Vagina (tissue), 2 donors: Measurements from ENCODE around the gene SMIM29.

Source experiments
- CTCF ChIP-seq, 3 experiments: fragments of 450-650 bp in 2 of 3; fragments of 200-600 bp in 1 of 3; sonication (generic) in 1 of 3; IDR thresholded peaks; one replicate each; pipeline ENCODE4 v1.5.1; 2017 to 2019; ENCODE audit warnings: antibody characterized with exemption in 3 of 3, mild to moderate bottlenecking in 2 of 3, moderate library complexity in 2 of 3
- POLR2AphosphoS5 ChIP-seq, 2 donors: sonication (generic); formaldehyde crosslinking; IDR thresholded peaks; one replicate each; pipeline ENCODE4 v1.9.0; 2017; ENCODE audit warnings: antibody characterized with exemption in 2 of 2, mild to moderate bottlenecking in 2 of 2, low read depth in 1 of 2; ENCODE audit not compliant: insufficient read depth in 1 of 2

DNA sequence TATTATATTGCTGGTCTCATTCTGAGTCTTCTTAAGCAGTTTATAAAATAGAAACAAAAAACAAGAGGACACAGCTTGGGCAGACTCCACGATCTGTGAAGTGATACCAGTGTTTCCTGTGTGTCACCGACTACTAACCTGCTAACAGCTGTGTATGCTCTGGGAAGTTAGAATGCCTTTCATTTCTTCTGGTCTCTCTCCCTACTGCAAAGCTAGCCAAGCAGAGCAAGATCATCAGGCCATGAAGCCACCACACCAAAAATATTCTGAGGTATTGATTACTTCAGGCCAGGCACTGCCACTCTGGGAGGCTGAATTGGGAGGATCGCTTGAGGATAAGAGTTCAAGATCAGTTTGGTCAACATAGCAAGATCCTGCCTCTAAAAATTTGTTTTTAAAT lies 46.9 kb upstream of the SMIM29 start:
- TF ChIP-seq CTCF (IDR thresholded peaks at IDR 0.05) (no peak), POLR2AphosphoS5 (IDR thresholded peaks at IDR 0.05; ENCODE audit: insufficient read depth in 1 of 2, low read depth in 1 of 2) (no peak)
